K562 (cell line): ENCODE data around the gene GP1BB. TPM values are rescaled to one million over a fixed set of nuclear protein-coding genes. Genes with fewer than 3 reads are reported as not detected.

ENCODE experiments used
- ATF4 ChIP-seq: fragments of 450-650 bp; formaldehyde crosslinking; IDR thresholded peaks from 2 replicates; pipeline ENCODE4 v1.4.0; 2022; ENCODE audit warnings: mild to moderate bottlenecking, moderate library complexity
- HDAC3 ChIP-seq: fragments of 450-650 bp; IDR thresholded peaks from 2 replicates; pipeline ENCODE4 v1.6.1; 2018; ENCODE audit warnings: borderline replicate concordance, mild to moderate bottlenecking, moderate library complexity; ENCODE audit not compliant: partially characterized antibody
- ILF3 ChIP-seq: fragments of 450-650 bp; IDR thresholded peaks from 2 replicates; pipeline ENCODE4 v1.6.1; 2018; ENCODE audit warnings: antibody characterized with exemption, mild to moderate bottlenecking, moderate library complexity, borderline replicate concordance
- ILK ChIP-seq: fragments of 450-650 bp; IDR thresholded peaks from 2 replicates; pipeline ENCODE4 v1.6.1; 2016; ENCODE audit warnings: missing genetic modification characterization, low read depth, mild to moderate bottlenecking, missing compliant biosample characterization, moderate library complexity, borderline replicate concordance
- MAX ChIP-seq: sonication (generic); formaldehyde crosslinking; IDR thresholded peaks from 2 replicates; pipeline ENCODE4 v1.9.0; 2022; ENCODE audit warnings: mild to moderate bottlenecking, missing genetic modification reagents
- MBD2 ChIP-seq: sonication (generic); IDR thresholded peaks from 2 replicates; pipeline ENCODE4 v1.6.1; 2016; ENCODE audit warnings: low read depth, borderline replicate concordance
- MCM3 ChIP-seq: fragments of 450-650 bp; IDR thresholded peaks from 2 replicates; pipeline ENCODE4 v1.6.1; 2016
- PATZ1 ChIP-seq: fragments of 250-450 bp; sonication (Bioruptor Pico); IDR thresholded peaks from 2 replicates; pipeline ENCODE4 v1.5.0; 2020; ENCODE audit warnings: mild to moderate bottlenecking, borderline replicate concordance
- RBM22 ChIP-seq: fragments of 200-400 bp; formaldehyde crosslinking; IDR thresholded peaks from 2 replicates; pipeline ENCODE4 v1.6.1; 2018; ENCODE audit warnings: low read length, low read depth; ENCODE audit not compliant: poor library complexity, severe bottlenecking
- SNIP1 ChIP-seq: fragments of 450-650 bp; IDR thresholded peaks from 2 replicates; pipeline ENCODE4 v1.7.1; 2017; ENCODE audit warnings: low read depth, mild to moderate bottlenecking
- STAT6 ChIP-seq: sonication (generic); formaldehyde crosslinking; IDR thresholded peaks from 2 replicates; pipeline ENCODE4 v1.8.1; 2023; ENCODE audit warnings: mild to moderate bottlenecking, missing genetic modification reagents
- ZMIZ1 ChIP-seq, 2 experiments: fragments of 150-350 bp in 1 of 2; IDR thresholded peaks; 2 replicates each; pipeline ENCODE4 v1.6.1; 2012 to 2016; ENCODE audit warnings: low read depth in 2 of 2, low read length in 2 of 2, mild to moderate bottlenecking in 1 of 2, moderate library complexity in 1 of 2
- ZNF41 ChIP-seq: fragments of 250-450 bp; sonication (Bioruptor Pico); conservative IDR thresholded peaks from 2 replicates; pipeline ENCODE4 v1.4.0; 2020; ENCODE audit warnings: mild to moderate bottlenecking
- polyA plus RNA-seq, 8 experiments: library from polyadenylated mRNA; depleted of rRNA in 4 of 8; stranded (reverse) in 5 of 8; unstranded in 3 of 8; fragments of >200 nt; fragmentation: Nextera tagmentation in 2 of 8; fragmentation: Illumina TruSeq in 1 of 8; extraction: Ambion mirVana in 2 of 8; extraction: Trizol in 1 of 8; gene quantifications; 2 replicates each; pipeline versions ENCODE4 v1.2.1 to v1.2.3, GENCODE V29; 2011 to 2014; ENCODE audit warnings: inconsistent platforms in 1 of 8, missing spikeins in 1 of 8
- total RNA-seq, 7 experiments: library from RNA; depleted of rRNA in 6 of 7; stranded (reverse); fragments of >200 nt in 6 of 7; fragmentation: Illumina TruSeq in 2 of 7; extraction: Trizol in 2 of 7; gene quantifications; 2 replicates each; pipeline versions ENCODE4 v1.2.1 to v1.2.3, GENCODE V29; 2011 to 2021; ENCODE audit warnings: low replicate concordance in 1 of 7

Gene GP1BB
- total and polyA plus RNA-seq, 9 of the 15 experiments (the other 6 are each of a cell fraction or from before 2014, with no cell fraction given), result 0.69 to 162 (median 2.8) TPM

GRCh38 chr22:19762568-19763457 lies 39.5 kb downstream of the GP1BB start (continued):
- no peak for TF ChIP-seq MAX (CRISPR knock-in tag)
- no peak for TF ChIP-seq ATF4 (CRISPR knock-in tag)
- no peak for TF ChIP-seq ILF3
- no peak for TF ChIP-seq SNIP1
- no peak for TF ChIP-seq PATZ1 (CRISPR knock-in tag)
- no peak for TF ChIP-seq ILK
- TF ChIP-seq ZNF41 (CRISPR knock-in tag), result no peak
- TF ChIP-seq MBD2, result 0 out of 2 replicates have a peak, but pooled peaks have one; percentile 20
- no peak for TF ChIP-seq RBM22
- TF ChIP-seq ZMIZ1 (IDR thresholded peaks at IDR 0.05; ENCODE audit: low read depth in 2 of 2, low read length in 2 of 2), result peak in 1 of 2 experiments; percentile 33; a peak in 1 of 4 replicates
- TF ChIP-seq STAT6, result no peak
- no peak for TF ChIP-seq MCM3
- TF ChIP-seq HDAC3, result no peak
